GM20431 (cell line): ENCODE measurements around the gene KBTBD3.
"Not testable (repeated sequence)": the region's sequence is repeated elsewhere in the genome, so short reads cannot be mapped to it uniquely, and the experiment has no call there.

Source experiments
- in situ Hi-C: fragments of 300-500 bp; cut with MseI, MboI; formaldehyde crosslinking; loops from one replicate; pipeline ENCODE4 v1.15.0; 2020; ENCODE audit warnings: low sequenced_read_pairs; ENCODE audit not compliant: unreplicated experiment

Gene KBTBD3

DNA sequence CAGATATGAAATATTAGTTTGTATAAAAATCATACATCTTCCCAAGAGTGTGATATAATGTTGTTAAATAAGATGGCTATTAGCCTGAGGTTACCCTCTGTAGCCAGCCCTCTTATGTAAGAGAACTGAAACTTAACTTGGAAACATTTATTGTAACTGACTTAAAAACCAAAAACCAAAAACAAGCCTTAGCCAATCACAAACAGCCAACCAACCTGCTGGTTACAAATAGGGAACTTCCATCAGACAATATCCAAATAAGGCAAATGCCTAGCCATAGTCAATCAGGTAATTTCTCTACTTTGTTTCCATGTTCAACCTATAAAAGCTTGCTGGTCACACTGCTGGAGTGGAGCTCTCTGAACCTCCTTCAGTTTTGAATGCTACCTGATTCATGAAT, 14.1 kb downstream of the KBTBD3 start:
- in situ Hi-C loops, result no loop called here

GRCh38 chr11:106061954-106062949, 14.9 kb downstream of the KBTBD3 start:
- in situ Hi-C loops, result no loop called here

GRCh38 chr11:106061249-106061784, 15.8 kb downstream of the KBTBD3 start:
- in situ Hi-C loops, result no loop called here

DNA sequence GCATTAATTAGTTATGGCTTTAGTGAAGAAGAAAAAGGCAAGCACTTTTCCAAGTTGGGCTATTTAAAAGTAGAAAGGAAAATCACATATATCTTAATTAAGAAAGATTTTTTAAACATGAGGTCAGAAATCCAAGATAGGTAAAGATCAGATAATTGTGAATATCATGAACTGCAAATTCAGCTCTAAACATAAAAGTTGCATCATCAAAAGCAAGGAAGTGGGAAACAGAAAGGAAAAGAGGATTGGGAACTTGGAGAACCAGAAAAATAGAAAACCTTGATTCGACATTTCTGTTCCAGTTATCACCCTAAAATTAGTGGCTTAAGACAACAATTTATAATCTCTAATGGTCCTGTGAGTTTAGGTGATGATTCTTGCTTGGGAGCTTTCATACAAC, 17.5 kb downstream of the KBTBD3 start:
- in situ Hi-C loops, result no loop called here

GRCh38 chr11:106058377-106058776, 18.8 kb downstream of the KBTBD3 start:
- in situ Hi-C loops, result not testable (repeated sequence)

GRCh38 chr11:106051103-106051502, 26.0 kb downstream of the KBTBD3 start:
- in situ Hi-C loops, result no loop called here

DNA sequence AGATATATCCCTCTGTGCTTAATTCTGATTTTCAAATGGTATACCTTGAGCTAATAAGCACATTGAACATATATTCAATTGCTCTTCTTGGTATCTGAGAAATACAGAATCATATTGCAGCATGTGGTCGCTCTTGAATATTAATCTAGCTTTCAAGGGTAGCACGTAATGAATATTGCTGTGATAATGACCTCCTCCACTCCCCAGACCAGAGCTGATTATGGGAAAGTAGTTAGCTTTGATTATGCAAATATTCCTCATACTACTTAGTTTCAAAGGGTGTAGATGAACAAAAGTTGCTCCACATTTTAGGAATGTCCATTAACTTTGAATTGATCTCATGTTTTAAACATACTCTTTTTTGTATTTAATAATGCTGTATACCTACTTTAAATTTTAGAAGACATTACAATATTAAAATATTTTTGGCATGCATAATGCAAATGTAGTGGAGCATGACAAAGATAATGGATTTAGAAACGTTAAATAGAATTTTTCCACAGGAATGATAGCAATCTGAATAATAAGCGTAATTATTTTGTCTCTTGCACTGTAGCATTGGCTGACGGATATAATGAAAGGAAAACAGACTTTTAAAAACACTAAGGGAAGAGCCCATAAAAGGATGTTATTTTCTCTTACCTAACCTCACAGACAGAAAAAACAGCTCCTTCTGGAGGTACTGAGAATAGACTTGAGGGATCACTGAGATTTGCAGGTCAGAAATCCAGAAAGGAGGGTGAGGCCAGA, 27.2 kb downstream of the KBTBD3 start:
- in situ Hi-C loops, result no loop called here

DNA sequence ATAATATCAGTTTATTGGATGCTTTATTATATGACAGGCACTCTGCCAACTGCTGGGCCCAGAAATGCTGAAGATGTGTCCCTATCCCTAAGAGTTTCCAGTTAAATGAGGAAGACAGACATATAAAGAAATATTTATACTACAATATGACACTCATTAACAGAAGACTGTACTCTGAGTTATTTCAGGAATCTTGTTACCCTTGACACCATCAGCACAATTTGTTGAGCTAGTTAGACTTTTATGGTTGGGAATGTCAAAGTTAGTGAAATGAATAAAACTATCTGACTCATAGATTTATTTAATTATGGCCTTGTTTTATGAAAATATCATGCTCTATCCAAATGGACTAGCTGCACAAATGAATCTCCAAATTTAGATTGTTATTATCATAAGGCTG, 29.5 kb downstream of the KBTBD3 start:
- in situ Hi-C loops, result no loop called here

DNA sequence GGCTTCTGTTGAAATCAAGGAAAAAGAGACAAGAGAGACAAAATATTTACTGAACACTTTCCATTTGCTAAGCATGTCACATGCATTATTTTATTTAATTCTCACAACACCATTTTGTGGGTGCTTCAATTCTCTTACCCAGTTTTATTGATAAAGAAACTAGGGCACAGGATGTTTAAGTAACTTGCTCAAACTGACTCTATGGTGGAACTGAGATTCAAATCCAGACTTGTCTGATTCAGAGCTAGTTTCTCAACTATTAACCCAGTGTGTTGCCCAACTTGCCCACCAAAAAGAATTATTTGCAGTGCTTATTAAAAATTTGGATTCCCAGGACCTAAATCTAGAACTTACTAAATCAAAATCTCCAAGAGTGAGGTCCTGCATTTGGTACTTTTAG, 33.6 kb downstream of the KBTBD3 start:
- in situ Hi-C loops, result no loop called here

GRCh38 chr11:106032861-106033260, 44.3 kb downstream of the KBTBD3 start:
- in situ Hi-C loops, result no loop called here

- in situ Hi-C loops, result no loop called here
Observed at GRCh38 chr11:106031936-106032335, 45.2 kb downstream of the KBTBD3 start.

DNA sequence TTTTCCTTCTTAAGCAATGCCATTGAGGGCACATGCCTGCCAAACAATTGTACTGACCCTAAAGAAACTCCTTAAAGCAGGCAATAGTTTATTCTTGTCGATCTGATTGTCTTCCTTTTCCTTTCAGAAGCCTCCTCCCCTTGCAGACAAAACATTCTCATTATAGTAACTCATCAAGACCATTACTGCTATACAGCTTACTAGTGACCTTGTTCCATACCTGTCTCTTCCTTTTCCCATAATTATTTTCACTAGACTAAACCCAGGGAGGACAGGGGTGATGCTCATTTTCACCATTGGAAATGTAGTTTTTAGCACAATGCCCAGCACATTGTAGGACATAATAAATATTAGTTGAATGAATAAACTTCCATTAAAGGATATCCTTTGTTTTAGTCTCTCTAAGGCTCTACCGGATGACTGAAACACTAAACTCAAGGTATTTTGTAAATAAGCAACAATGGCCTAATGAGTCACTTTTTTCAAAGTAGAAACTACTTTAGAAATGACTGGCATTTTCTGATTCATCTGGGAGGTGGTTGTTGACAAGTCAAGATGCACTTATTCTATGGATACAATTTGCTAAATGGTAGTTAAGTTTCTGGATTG, 45.8 kb downstream of the KBTBD3 start:
- in situ Hi-C loops, result no loop called here

GRCh38 chr11:106030609-106031008, 46.5 kb downstream of the KBTBD3 start:
- in situ Hi-C loops, result no loop called here

DNA sequence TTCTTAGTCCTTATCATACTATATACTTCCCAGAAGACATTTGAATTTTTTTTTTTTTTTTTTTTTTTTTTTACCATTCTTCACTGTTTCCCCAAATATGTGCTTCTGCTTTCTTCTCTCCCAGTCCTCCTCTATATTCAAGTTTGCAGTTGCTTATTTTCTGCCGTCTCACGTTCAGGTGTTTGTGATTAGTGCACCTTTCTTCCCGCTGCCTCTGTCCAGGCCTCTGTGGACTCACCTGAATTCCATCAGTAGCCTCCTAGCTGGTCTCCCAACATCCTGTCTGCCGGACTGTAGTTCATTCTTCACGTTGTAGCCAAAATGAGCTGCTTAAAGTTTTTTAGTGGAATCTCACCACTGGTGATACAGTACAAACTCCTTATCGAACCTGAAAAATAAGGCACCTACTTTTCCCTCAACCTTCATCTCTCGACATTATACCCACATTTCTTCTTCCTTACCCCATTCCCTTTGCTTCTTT, 54.3 kb downstream of the KBTBD3 start:
- in situ Hi-C loops, result no loop called here

DNA sequence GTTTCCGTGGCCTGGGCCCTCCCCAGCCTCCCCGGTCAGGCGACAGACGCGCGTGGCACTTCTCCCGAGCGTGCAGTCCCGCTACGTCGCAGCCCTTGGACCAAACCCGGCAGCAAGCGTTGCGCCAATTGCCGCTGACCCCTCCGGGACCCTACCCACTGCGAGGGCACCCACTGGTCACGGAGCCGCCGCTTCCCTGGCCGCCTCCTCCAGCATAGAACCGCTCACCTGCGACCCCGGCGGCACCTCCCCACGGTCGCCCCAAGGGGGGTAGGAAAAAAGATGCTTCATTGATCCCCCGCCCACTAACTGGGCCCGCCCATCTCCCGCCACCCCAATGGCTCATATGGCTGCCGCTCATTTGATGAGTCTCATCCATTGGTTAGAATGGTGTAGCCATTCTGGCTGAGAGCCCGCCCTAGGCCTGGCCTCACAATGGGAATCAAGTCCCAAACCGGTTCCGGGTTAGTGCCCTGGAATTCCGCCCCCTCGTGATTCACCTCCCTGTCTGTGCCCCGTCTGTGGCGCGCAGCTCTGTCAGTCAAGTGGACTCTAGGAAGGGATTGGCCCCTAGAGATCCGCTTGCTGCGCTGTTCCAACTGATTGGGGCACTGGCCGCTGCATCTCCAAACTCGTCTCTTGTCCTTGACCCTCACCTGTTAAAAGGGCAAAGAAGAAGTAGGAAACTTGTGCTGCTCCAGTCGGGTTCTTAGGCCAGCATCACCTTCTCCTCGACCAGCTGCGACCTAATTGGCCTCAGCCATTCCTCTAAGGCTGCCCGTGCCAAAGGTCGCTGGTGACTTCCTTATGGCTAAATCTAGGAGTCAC, 55.0 kb downstream of the KBTBD3 start, which contains the start of gene MSANTD4:
MSANTD4 (minus strand) TSS at position 274 of the 828 bp plus-strand sequence. CDS start 11,323 bp downstream, outside the sequence.
- in situ Hi-C loops, result no loop called here

- in situ Hi-C loops, result no loop called here
Observed at GRCh38 chr11:106021181-106021966, 55.8 kb downstream of the KBTBD3 start.

GRCh38 chr11:106017093-106017492, 60.1 kb downstream of the KBTBD3 start:
- in situ Hi-C loops, result no loop called here

DNA sequence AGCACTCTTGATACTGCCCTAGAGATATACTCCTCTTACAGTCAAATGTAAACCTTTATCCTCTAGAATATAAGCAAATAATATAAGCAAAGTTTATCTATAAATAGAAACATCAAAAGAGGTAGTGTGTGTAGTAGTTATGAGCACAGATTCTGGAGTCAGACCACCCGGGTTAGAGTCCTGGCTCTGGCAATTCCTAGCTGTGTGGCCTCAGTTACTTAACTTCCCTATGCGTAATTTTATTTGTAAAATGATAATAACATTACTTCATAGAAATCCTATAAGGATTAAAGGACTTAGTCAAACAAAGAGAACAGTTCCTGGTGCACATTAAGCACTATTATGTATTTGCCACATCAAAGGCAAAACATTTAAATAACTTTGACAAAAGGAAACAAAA, 62.1 kb downstream of the KBTBD3 start:
- in situ Hi-C loops, result no loop called here

DNA sequence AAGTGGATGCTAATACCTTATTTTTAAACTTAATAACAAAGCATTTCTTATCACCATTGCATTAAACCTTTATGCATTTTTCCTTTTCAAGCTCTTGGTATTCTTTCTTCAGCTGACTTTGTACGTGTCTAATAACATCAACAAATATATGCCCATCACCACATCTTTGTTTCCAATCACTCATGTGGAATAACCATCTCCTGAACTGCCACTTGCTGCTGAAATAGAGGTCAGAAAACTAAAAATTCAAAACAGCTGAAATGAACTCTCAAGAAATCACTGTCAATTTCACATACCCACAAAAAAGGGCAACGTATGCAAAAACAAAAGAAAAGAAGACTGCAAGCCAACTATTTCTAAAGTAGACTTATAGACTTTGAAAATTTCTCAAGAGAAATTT, 62.5 kb downstream of the KBTBD3 start:
- in situ Hi-C loops, result no loop called here
